B cell (primary cell): Measurements from ENCODE around the gene NCBP2L.

Experiments
- CTCF ChIP-seq: fragments of 200-600 bp; IDR thresholded peaks from one replicate; pipeline ENCODE4 v1.8.0; 2022; ENCODE audit warnings: antibody characterized with exemption, mild to moderate bottlenecking
- EZH2 ChIP-seq: IDR thresholded peaks from 2 replicates; pipeline ENCODE4 v1.6.1; 2012; ENCODE audit warnings: borderline replicate concordance, low read depth, mild to moderate bottlenecking, moderate library complexity, low read length; ENCODE audit not compliant: insufficient read depth, poor library complexity, severe bottlenecking

- TF ChIP-seq CTCF (no peak), EZH2 (no peak)
These were observed 10.3 kb downstream of the NCBP2L start for GRCh38 chrX:107787827-107788226.
